ENCODE measurements around the gene CAV2. TPM values are rescaled to one million over a fixed set of nuclear protein-coding genes. Genes with fewer than 3 reads are reported as not detected.

Gene CAV2
- total and polyA plus RNA-seq, 2 of the 13 experiments (the other 11 are each of a cell fraction or from before 2014, with no cell fraction given): 0.09 to 0.18 TPM

- TF ChIP-seq BCL3 (CRISPR knock-in tag; IDR thresholded peaks at IDR 0.05) (no peak), ZNF7 (CRISPR knock-in tag; IDR thresholded peaks at IDR 0.05) (no peak), DZIP1 (CRISPR knock-in tag; IDR thresholded peaks at IDR 0.05) (no peak)
Measured at GRCh38 chr7:116541951-116542350, 42.4 kb downstream of the CAV2 start (continued).

- ChIA-PET CTCF (ENCODE audit: low intra/inter-chr PET ratio, low total read pairs) (no interaction called here), POLR2A (no interaction called here)
- Histone ChIP-seq H3K9ac (ENCODE audit: insufficient read depth, low read depth, low read length) (no peak overlapping the region), H3K4me3 (replicated peaks in 1 of 3; ENCODE audit: insufficient read depth in 1 of 3, low read depth in 2 of 3, low read length in 3 of 3) (no peak overlapping the region), H3K36me3 (replicated peaks in 1 of 2; ENCODE audit: control insufficient read depth in 1 of 2, insufficient read depth in 2 of 2, low read length in 2 of 2) (no peaks in the 10 kb centered on the region), H4K20me1 (ENCODE audit: insufficient read depth, low read length) (no peaks in the 10 kb centered on the region), H3K79me2 (ENCODE audit: insufficient read depth, low read length) (no peaks in the 10 kb centered on the region), H3K27ac (ENCODE audit: extremely low read length, insufficient read depth, low read length) (no peak overlapping the region), H3K4me1 (ENCODE audit: insufficient read depth, low read length) (no peaks in the 10 kb centered on the region), H2AFZ (ENCODE audit: low read length) (no peak overlapping the region), H3K9me3 (ENCODE audit: low read length) (no peaks in the 10 kb centered on the region), H3K27me3 (ENCODE audit: control insufficient read depth in 1 of 2, insufficient read depth in 2 of 2, low read length in 2 of 2) (no peaks in the 10 kb centered on the region), H3K4me2 (ENCODE audit: low read depth, low read length) (no peak overlapping the region)
- WGBS (ENCODE audit: low lambda C conversion rate): 45% methylated on average over 2 of the region's 2 CpGs
- DNase-seq (ENCODE audit: low spot score) (no peak), FAIRE-seq (no peak), ATAC-seq (no peak)
- no TSS peak for BruUV-seq (replicated peaks)
- intact Hi-C loops (cut with micrococcal nuclease; ENCODE audit: unreplicated experiment): no loop called here
- in situ Hi-C loops (cut with HindIII; ENCODE audit: extremely low pct_ligation_motif_present, low pct_unique_long_range_greater_than_20kb): no loop called here
- TF ChIP-seq SUZ12 (IDR thresholded peaks at IDR 0.05; ENCODE audit: low read depth, low read length) (no peak), ZNF367 (CRISPR knock-in tag; IDR thresholded peaks at IDR 0.05; ENCODE audit: borderline replicate concordance) (no peak), IKZF1 (IDR thresholded peaks at IDR 0.05) (no peak), LBX2 (CRISPR knock-in tag; IDR thresholded peaks at IDR 0.05; ENCODE audit: borderline replicate concordance) (no peak), RELA (CRISPR knock-in tag; IDR thresholded peaks at IDR 0.05) (no peak), ZNF737 (CRISPR knock-in tag; IDR thresholded peaks at IDR 0.05; ENCODE audit: borderline replicate concordance) (no peak), AGO1 (IDR thresholded peaks at IDR 0.05; ENCODE audit: low read depth, low read length, poor library complexity, severe bottlenecking) (no peak), PLSCR1 (CRISPR knock-in tag; IDR thresholded peaks at IDR 0.05; ENCODE audit: borderline replicate concordance) (no peak), PATZ1 (CRISPR knock-in tag; IDR thresholded peaks at IDR 0.05) (no peak), FOXM1 (CRISPR knock-in tag; IDR thresholded peaks at IDR 0.05) (no peak), NR2F1 (CRISPR knock-in tag; IDR thresholded peaks at IDR 0.05) (no peak)
Measured at GRCh38 chr7:116542618-116543017, 43.1 kb downstream of the CAV2 start.

Data from HepG2 (cell line).